ENCODE results near the gene MRFAP1L1. TPM values are rescaled to one million over a fixed set of nuclear protein-coding genes. Genes with fewer than 3 reads are reported as not detected.

Gene MRFAP1L1
- total and polyA plus RNA-seq, 9 of the 15 experiments (the other 6 are each of a cell fraction or from before 2014, with no cell fraction given) = 37.6 to 111 (median 83.8) TPM

DNA sequence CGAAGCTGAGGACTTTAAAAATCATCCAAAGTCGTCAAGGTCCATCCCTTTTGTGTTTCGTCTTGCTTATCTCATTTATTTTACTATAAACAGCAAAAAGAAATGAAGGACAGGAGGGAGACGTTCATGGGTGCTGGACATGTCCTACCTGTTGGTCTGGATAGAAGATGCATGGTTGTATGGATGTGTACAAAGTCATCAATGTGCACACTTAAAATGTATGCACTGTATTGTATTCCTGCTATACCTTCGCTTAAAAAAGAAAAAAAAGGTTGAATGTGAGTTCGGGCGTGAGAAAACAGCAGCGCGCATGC lies 6.0 kb upstream of the MRFAP1L1 start (continued):
- TF ChIP-seq NCOA1 (IDR thresholded peaks at IDR 0.05; ENCODE audit: low read depth) = no peak
- peak; percentile 55 for TF ChIP-seq ZNF384 (IDR thresholded peaks at IDR 0.05; ENCODE audit: low read depth, low read length)
- TF ChIP-seq, protein P1, sequence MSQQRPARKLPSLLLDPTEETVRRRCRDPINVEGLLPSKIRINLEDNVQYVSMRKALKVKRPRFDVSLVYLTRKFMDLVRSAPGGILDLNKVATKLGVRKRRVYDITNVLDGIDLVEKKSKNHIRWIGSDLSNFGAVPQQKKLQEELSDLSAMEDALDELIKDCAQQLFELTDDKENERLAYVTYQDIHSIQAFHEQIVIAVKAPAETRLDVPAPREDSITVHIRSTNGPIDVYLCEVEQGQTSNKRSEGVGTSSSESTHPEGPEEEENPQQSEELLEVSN (IDR thresholded peaks at IDR 0.05; ENCODE audit: borderline replicate concordance in 1 of 2, extremely low read depth in 1 of 2, insufficient read depth in 1 of 2, insufficient read length in 1 of 2, low read depth in 1 of 2, low read length in 1 of 2, poor library complexity in 1 of 2, severe bottlenecking in 1 of 2) = no peak
- TF ChIP-seq ZNF436 (CRISPR knock-in tag; IDR thresholded peaks at IDR 0.05) = peak; percentile 27; the same call in 1 of the 2 replicates
- no peak for TF ChIP-seq RBM17 (IDR thresholded peaks at IDR 0.05; ENCODE audit: borderline replicate concordance, low read depth, low read length)
- no peak for TF ChIP-seq THRAP3 (IDR thresholded peaks at IDR 0.05; ENCODE audit: borderline replicate concordance)
- TF ChIP-seq, protein P2, sequence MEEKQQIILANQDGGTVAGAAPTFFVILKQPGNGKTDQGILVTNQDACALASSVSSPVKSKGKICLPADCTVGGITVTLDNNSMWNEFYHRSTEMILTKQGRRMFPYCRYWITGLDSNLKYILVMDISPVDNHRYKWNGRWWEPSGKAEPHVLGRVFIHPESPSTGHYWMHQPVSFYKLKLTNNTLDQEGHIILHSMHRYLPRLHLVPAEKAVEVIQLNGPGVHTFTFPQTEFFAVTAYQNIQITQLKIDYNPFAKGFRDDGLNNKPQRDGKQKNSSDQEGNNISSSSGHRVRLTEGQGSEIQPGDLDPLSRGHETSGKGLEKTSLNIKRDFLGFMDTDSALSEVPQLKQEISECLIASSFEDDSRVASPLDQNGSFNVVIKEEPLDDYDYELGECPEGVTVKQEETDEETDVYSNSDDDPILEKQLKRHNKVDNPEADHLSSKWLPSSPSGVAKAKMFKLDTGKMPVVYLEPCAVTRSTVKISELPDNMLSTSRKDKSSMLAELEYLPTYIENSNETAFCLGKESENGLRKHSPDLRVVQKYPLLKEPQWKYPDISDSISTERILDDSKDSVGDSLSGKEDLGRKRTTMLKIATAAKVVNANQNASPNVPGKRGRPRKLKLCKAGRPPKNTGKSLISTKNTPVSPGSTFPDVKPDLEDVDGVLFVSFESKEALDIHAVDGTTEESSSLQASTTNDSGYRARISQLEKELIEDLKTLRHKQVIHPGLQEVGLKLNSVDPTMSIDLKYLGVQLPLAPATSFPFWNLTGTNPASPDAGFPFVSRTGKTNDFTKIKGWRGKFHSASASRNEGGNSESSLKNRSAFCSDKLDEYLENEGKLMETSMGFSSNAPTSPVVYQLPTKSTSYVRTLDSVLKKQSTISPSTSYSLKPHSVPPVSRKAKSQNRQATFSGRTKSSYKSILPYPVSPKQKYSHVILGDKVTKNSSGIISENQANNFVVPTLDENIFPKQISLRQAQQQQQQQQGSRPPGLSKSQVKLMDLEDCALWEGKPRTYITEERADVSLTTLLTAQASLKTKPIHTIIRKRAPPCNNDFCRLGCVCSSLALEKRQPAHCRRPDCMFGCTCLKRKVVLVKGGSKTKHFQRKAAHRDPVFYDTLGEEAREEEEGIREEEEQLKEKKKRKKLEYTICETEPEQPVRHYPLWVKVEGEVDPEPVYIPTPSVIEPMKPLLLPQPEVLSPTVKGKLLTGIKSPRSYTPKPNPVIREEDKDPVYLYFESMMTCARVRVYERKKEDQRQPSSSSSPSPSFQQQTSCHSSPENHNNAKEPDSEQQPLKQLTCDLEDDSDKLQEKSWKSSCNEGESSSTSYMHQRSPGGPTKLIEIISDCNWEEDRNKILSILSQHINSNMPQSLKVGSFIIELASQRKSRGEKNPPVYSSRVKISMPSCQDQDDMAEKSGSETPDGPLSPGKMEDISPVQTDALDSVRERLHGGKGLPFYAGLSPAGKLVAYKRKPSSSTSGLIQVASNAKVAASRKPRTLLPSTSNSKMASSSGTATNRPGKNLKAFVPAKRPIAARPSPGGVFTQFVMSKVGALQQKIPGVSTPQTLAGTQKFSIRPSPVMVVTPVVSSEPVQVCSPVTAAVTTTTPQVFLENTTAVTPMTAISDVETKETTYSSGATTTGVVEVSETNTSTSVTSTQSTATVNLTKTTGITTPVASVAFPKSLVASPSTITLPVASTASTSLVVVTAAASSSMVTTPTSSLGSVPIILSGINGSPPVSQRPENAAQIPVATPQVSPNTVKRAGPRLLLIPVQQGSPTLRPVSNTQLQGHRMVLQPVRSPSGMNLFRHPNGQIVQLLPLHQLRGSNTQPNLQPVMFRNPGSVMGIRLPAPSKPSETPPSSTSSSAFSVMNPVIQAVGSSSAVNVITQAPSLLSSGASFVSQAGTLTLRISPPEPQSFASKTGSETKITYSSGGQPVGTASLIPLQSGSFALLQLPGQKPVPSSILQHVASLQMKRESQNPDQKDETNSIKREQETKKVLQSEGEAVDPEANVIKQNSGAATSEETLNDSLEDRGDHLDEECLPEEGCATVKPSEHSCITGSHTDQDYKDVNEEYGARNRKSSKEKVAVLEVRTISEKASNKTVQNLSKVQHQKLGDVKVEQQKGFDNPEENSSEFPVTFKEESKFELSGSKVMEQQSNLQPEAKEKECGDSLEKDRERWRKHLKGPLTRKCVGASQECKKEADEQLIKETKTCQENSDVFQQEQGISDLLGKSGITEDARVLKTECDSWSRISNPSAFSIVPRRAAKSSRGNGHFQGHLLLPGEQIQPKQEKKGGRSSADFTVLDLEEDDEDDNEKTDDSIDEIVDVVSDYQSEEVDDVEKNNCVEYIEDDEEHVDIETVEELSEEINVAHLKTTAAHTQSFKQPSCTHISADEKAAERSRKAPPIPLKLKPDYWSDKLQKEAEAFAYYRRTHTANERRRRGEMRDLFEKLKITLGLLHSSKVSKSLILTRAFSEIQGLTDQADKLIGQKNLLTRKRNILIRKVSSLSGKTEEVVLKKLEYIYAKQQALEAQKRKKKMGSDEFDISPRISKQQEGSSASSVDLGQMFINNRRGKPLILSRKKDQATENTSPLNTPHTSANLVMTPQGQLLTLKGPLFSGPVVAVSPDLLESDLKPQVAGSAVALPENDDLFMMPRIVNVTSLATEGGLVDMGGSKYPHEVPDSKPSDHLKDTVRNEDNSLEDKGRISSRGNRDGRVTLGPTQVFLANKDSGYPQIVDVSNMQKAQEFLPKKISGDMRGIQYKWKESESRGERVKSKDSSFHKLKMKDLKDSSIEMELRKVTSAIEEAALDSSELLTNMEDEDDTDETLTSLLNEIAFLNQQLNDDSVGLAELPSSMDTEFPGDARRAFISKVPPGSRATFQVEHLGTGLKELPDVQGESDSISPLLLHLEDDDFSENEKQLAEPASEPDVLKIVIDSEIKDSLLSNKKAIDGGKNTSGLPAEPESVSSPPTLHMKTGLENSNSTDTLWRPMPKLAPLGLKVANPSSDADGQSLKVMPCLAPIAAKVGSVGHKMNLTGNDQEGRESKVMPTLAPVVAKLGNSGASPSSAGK (IDR thresholded peaks at IDR 0.05) = peak; percentile 7; the same call in 1 of the 2 replicates
- no peak for TF ChIP-seq MCM7 (IDR thresholded peaks at IDR 0.05)
- TF ChIP-seq RCOR1 (IDR thresholded peaks at IDR 0.05; ENCODE audit: borderline replicate concordance in 1 of 2, low read depth in 2 of 2, low read length in 2 of 2) = no peak
- TF ChIP-seq FOXK2 (conservative IDR thresholded peaks at IDR 0.05 in 1 of 2, IDR thresholded peaks at IDR 0.05 in 1 of 2; ENCODE audit: low read depth in 2 of 2) = peak in 1 of 2 experiments; percentile 57; a peak in 1 of 4 replicates
- TF ChIP-seq, protein P3, sequence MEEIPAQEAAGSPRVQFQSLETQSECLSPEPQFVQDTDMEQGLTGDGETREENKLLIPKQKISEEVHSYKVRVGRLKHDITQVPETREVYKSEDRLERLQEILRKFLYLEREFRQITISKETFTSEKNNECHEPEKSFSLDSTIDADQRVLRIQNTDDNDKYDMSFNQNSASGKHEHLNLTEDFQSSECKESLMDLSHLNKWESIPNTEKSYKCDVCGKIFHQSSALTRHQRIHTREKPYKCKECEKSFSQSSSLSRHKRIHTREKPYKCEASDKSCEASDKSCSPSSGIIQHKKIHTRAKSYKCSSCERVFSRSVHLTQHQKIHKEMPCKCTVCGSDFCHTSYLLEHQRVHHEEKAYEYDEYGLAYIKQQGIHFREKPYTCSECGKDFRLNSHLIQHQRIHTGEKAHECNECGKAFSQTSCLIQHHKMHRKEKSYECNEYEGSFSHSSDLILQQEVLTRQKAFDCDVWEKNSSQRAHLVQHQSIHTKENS (CRISPR knock-in tag; IDR thresholded peaks at IDR 0.05) = no peak
- TF ChIP-seq KDM1A (IDR thresholded peaks at IDR 0.05) = peak in 1 of 2 experiments; percentile 67; a peak in 2 of 4 replicates
- TF ChIP-seq, protein P4, sequence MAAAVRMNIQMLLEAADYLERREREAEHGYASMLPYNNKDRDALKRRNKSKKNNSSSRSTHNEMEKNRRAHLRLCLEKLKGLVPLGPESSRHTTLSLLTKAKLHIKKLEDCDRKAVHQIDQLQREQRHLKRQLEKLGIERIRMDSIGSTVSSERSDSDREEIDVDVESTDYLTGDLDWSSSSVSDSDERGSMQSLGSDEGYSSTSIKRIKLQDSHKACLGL (CRISPR knock-in tag; IDR thresholded peaks at IDR 0.05; ENCODE audit: borderline replicate concordance, poor library complexity, severe bottlenecking) = no peak
- TF ChIP-seq SREBF1 (IDR thresholded peaks at IDR 0.05; ENCODE audit: borderline replicate concordance, low read depth, low read length) = 0 out of 2 replicates have a peak, but pooled peaks have one; percentile 11
